ENCODE measurements around the gene SLC16A2.

The SLC16A2 gene

GRCh38 chrX:74445099-74445498 lies 23.8 kb downstream of the SLC16A2 start:
- no peak overlapping the region for H3K4me3 ChIP-seq (ENCODE audit: low read depth in 1 of 2, low read length in 1 of 2)
- no peaks in the 10 kb centered on the region for H3K4me1 ChIP-seq (ENCODE audit: control insufficient read depth in 1 of 2, insufficient read depth in 1 of 2, low read depth in 1 of 2, low read length in 1 of 2)
- no peaks in the 10 kb centered on the region for H3K36me3 ChIP-seq
- H3K27me3 ChIP-seq = no peaks in the 10 kb centered on the region
- no peak overlapping the region for H3K27ac ChIP-seq
- no peak for TF ChIP-seq CTCF (IDR thresholded peaks at IDR 0.05)
- no peaks in the 10 kb centered on the region for H3K9me3 ChIP-seq

- no peak overlapping the region for H3K4me3 ChIP-seq (ENCODE audit: low read depth in 1 of 2, low read length in 1 of 2)
- H3K27ac ChIP-seq = no peak overlapping the region
- H3K27me3 ChIP-seq = no peaks in the 10 kb centered on the region
- TF ChIP-seq CTCF (IDR thresholded peaks at IDR 0.05) = no peak
- no peaks in the 10 kb centered on the region for H3K9me3 ChIP-seq
- H3K36me3 ChIP-seq = no peaks in the 10 kb centered on the region
- H3K4me1 ChIP-seq (ENCODE audit: control insufficient read depth in 1 of 2, insufficient read depth in 1 of 2, low read depth in 1 of 2, low read length in 1 of 2) = no peaks in the 10 kb centered on the region
Measured at GRCh38 chrX:74446876-74447275, 25.6 kb downstream of the SLC16A2 start.

- no peaks in the 10 kb centered on the region for H3K9me3 ChIP-seq
- H3K4me1 ChIP-seq (ENCODE audit: control insufficient read depth in 1 of 2, insufficient read depth in 1 of 2, low read depth in 1 of 2, low read length in 1 of 2) = no peaks in the 10 kb centered on the region
- no peaks in the 10 kb centered on the region for H3K36me3 ChIP-seq
- H3K27ac ChIP-seq = no peak overlapping the region
- H3K27me3 ChIP-seq = no peaks in the 10 kb centered on the region
- TF ChIP-seq CTCF (IDR thresholded peaks at IDR 0.05) = no peak
- H3K4me3 ChIP-seq (ENCODE audit: low read depth in 1 of 2, low read length in 1 of 2) = no peak overlapping the region
Measured at GRCh38 chrX:74448669-74449068, 27.4 kb downstream of the SLC16A2 start.

GRCh38 chrX:74449322-74449936 lies 28.1 kb downstream of the SLC16A2 start:
- TF ChIP-seq CTCF (IDR thresholded peaks at IDR 0.05) = no peak
- Histone ChIP-seq H3K36me3 (no peaks in the 10 kb centered on the region), H3K4me1 (ENCODE audit: control insufficient read depth in 1 of 2, insufficient read depth in 1 of 2, low read depth in 1 of 2, low read length in 1 of 2) (no peaks in the 10 kb centered on the region), H3K9me3 (no peaks in the 10 kb centered on the region), H3K27me3 (no peaks in the 10 kb centered on the region), H3K27ac (no peak overlapping the region), H3K4me3 (ENCODE audit: low read depth in 1 of 2, low read length in 1 of 2) (no peak overlapping the region)

GRCh38 chrX:74449937-74450330 lies 28.6 kb downstream of the SLC16A2 start:
- H3K27ac ChIP-seq = no peak overlapping the region
- H3K36me3 ChIP-seq = no peaks in the 10 kb centered on the region
- H3K4me1 ChIP-seq (ENCODE audit: control insufficient read depth in 1 of 2, insufficient read depth in 1 of 2, low read depth in 1 of 2, low read length in 1 of 2) = no peaks in the 10 kb centered on the region
- H3K27me3 ChIP-seq = no peaks in the 10 kb centered on the region
- no peak overlapping the region for H3K4me3 ChIP-seq (ENCODE audit: low read depth in 1 of 2, low read length in 1 of 2)
- no peak for TF ChIP-seq CTCF (IDR thresholded peaks at IDR 0.05)
- no peaks in the 10 kb centered on the region for H3K9me3 ChIP-seq
